Body of pancreas (tissue), 4 donors: ENCODE measurements around the gene FN3KRP.

Source experiments
- CTCF ChIP-seq, 7 experiments: fragments of 450-650 bp in 4 of 7; fragments of 200-600 bp in 3 of 7; sonication (generic) in 3 of 7; IDR thresholded peaks; one replicate each; pipeline ENCODE4 v1.5.1; 2016 to 2019; ENCODE audit warnings: antibody characterized with exemption in 7 of 7
- POLR2A ChIP-seq, 3 donors: fragments of 450-650 bp; IDR thresholded peaks; one replicate each; pipeline ENCODE4 v1.6.1; 2016; ENCODE audit warnings: antibody characterized with exemption in 3 of 3, mild to moderate bottlenecking in 2 of 3

GRCh38 chr17:82691714-82692113 is 24.8 kb upstream of the FN3KRP start:
- no peak for TF ChIP-seq CTCF (IDR thresholded peaks at IDR 0.05)
- no peak for TF ChIP-seq POLR2A (IDR thresholded peaks at IDR 0.05)
